HG03469 (cell line): ENCODE results near the gene NCKAP5.
A peak's percentile ranks its signal among the peaks of the same experiment; 100 is the strongest.

Experiments
- ATAC-seq: cut with Tn5 transposase; IDR thresholded peaks from one replicate; pipeline ENCODE4 v1.9.1; 2021; ENCODE audit warnings: mild to moderate bottlenecking, moderate library complexity, moderate number of reproducible peaks; ENCODE audit not compliant: unreplicated experiment

Gene NCKAP5

GRCh38 chr2:133407341-133407740 lies 160.9 kb downstream of the NCKAP5 start:
- no peak for ATAC-seq

- no peak for ATAC-seq
These were observed 163.0 kb downstream of the NCKAP5 start for GRCh38 chr2:133405252-133405651.

GRCh38 chr2:133400411-133400810 lies 167.9 kb downstream of the NCKAP5 start:
- ATAC-seq: no peak

GRCh38 chr2:133393895-133394294 lies 174.4 kb downstream of the NCKAP5 start:
- ATAC-seq: no peak

GRCh38 chr2:133390156-133390555 lies 178.1 kb downstream of the NCKAP5 start:
- ATAC-seq: no peak

- ATAC-seq: no peak
These were observed 178.7 kb downstream of the NCKAP5 start for GRCh38 chr2:133389569-133389968.

GRCh38 chr2:133382566-133382965 lies 185.7 kb downstream of the NCKAP5 start:
- ATAC-seq: no peak

GRCh38 chr2:133380991-133381390 lies 187.3 kb downstream of the NCKAP5 start:
- no peak for ATAC-seq

GRCh38 chr2:133378928-133379549 lies 189.2 kb downstream of the NCKAP5 start:
- ATAC-seq: no peak

- no peak for ATAC-seq
These were observed 189.9 kb downstream of the NCKAP5 start for GRCh38 chr2:133378386-133378785.

- ATAC-seq: no peak
These were observed 190.7 kb downstream of the NCKAP5 start for GRCh38 chr2:133377599-133377998.

- ATAC-seq: no peak
These were observed 191.2 kb downstream of the NCKAP5 start for GRCh38 chr2:133377021-133377481.

GRCh38 chr2:133374781-133375180 lies 193.5 kb downstream of the NCKAP5 start:
- ATAC-seq: no peak

GRCh38 chr2:133371286-133371685 lies 197.0 kb downstream of the NCKAP5 start:
- no peak for ATAC-seq

GRCh38 chr2:133369901-133370658 lies 198.2 kb downstream of the NCKAP5 start:
- ATAC-seq: no peak

GRCh38 chr2:133365117-133365516 lies 203.1 kb downstream of the NCKAP5 start:
- no peak for ATAC-seq

- no peak for ATAC-seq
These were observed 203.6 kb downstream of the NCKAP5 start for GRCh38 chr2:133364636-133365035.

- no peak for ATAC-seq
These were observed 204.4 kb downstream of the NCKAP5 start for GRCh38 chr2:133363884-133364283.

- no peak for ATAC-seq
These were observed 206.2 kb downstream of the NCKAP5 start for GRCh38 chr2:133362061-133362476.

GRCh38 chr2:133360882-133361281 lies 207.4 kb downstream of the NCKAP5 start:
- ATAC-seq: peak; percentile 60

GRCh38 chr2:133360190-133360589 lies 208.1 kb downstream of the NCKAP5 start:
- no peak for ATAC-seq

- ATAC-seq: no peak
These were observed 215.5 kb downstream of the NCKAP5 start for GRCh38 chr2:133352719-133353118.
